SU-DHL-6 (cell line): Measurements from ENCODE around the gene PLEKHA7.

Experiments
- EZH2phosphoT487 ChIP-seq: fragments of 200-600 bp; sonication (generic), shearing (Covaris generic); conservative IDR thresholded peaks from 2 replicates; pipeline ENCODE4 v1.6.1; 2018; ENCODE audit warnings: mild to moderate bottlenecking, antibody characterized with exemption, low read length, moderate library complexity, mixed read lengths
- TF ChIP-seq, protein P1 (sequence below): fragments of 200-600 bp; sonication (generic); IDR thresholded peaks from one replicate; pipeline ENCODE4 v1.5.1; 2017; ENCODE audit warnings: antibody characterized with exemption, mild to moderate bottlenecking, low read length, moderate library complexity; ENCODE audit not compliant: insufficient read depth, poor library complexity, severe bottlenecking

GRCh38 chr11:16860617-16861016 is 153.6 kb downstream of the PLEKHA7 start:
- TF ChIP-seq, protein P1, sequence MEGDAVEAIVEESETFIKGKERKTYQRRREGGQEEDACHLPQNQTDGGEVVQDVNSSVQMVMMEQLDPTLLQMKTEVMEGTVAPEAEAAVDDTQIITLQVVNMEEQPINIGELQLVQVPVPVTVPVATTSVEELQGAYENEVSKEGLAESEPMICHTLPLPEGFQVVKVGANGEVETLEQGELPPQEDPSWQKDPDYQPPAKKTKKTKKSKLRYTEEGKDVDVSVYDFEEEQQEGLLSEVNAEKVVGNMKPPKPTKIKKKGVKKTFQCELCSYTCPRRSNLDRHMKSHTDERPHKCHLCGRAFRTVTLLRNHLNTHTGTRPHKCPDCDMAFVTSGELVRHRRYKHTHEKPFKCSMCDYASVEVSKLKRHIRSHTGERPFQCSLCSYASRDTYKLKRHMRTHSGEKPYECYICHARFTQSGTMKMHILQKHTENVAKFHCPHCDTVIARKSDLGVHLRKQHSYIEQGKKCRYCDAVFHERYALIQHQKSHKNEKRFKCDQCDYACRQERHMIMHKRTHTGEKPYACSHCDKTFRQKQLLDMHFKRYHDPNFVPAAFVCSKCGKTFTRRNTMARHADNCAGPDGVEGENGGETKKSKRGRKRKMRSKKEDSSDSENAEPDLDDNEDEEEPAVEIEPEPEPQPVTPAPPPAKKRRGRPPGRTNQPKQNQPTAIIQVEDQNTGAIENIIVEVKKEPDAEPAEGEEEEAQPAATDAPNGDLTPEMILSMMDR: no peak
- TF ChIP-seq EZH2phosphoT487: no peak
